Measurements from ENCODE around the gene EIF3B. TPM values are rescaled to one million over a fixed set of nuclear protein-coding genes. Genes with fewer than 3 reads are reported as not detected.
"Not testable (repeated sequence)": the region's sequence is repeated elsewhere in the genome, so short reads cannot be mapped to it uniquely, and the experiment has no call there.

The EIF3B gene
- total RNA-seq, 2 experiments from 2014 or later, result 181 to 225 TPM

DNA sequence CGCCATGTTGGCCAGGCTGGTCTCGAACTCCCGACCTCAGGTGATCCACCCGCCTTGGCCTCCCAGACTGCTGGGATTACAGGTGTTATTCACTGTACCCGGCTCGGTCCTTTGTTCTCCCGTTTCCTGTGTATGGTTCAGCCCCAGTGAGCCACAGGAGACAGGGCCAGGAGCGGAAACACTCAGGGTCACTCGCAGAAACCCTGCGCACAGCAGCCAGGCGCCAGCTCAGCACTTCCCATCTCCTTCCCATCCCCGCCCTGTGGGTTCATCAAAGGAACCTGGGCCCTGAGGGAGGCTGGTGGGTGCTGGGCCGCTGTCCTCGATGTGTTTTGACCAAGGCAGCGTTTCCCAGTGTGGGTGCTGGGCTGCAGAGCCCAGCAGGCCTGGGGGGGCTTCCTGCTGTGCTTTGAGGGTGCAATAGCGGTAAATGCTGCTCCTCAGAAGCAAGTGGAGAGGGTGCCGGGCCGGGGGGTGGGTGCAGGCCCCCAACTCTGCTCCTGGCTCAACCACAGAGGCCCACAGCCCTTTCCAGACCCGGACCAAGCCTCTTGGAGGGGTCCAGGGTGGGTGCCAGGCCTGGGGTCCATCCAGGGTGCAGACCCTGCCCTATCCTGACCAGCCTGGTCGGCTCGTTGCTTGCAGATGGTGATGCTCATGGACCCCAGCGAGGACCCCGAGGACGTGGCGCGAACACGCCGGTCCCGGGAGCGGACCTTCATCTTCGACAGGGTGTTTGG lies 33.4 kb downstream of the EIF3B start:
- TF ChIP-seq, protein P1, sequence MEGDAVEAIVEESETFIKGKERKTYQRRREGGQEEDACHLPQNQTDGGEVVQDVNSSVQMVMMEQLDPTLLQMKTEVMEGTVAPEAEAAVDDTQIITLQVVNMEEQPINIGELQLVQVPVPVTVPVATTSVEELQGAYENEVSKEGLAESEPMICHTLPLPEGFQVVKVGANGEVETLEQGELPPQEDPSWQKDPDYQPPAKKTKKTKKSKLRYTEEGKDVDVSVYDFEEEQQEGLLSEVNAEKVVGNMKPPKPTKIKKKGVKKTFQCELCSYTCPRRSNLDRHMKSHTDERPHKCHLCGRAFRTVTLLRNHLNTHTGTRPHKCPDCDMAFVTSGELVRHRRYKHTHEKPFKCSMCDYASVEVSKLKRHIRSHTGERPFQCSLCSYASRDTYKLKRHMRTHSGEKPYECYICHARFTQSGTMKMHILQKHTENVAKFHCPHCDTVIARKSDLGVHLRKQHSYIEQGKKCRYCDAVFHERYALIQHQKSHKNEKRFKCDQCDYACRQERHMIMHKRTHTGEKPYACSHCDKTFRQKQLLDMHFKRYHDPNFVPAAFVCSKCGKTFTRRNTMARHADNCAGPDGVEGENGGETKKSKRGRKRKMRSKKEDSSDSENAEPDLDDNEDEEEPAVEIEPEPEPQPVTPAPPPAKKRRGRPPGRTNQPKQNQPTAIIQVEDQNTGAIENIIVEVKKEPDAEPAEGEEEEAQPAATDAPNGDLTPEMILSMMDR (conservative IDR thresholded peaks at IDR 0.05; ENCODE audit: low read length), result no peak
- no peak for TF ChIP-seq EZH2phosphoT487 (IDR thresholded peaks at IDR 0.05; ENCODE audit: borderline replicate concordance, low read depth, low read length)
- ChIA-PET POLR2A (interaction anchor here (0.6 kb wide), 2 partner anchors 24 to 38 kb away, joined by 3 read pairs; no protein-coding TSS in a partner anchor), CTCF (ENCODE audit: unreplicated experiment) (no interaction called here)
- Histone ChIP-seq H3K4me1 (ENCODE audit: insufficient read depth, low read length, poor library complexity, severe bottlenecking) (no peaks in the 10 kb centered on the region), H3K9me3 (ENCODE audit: low read length) (no peaks in the 10 kb centered on the region), H3K27ac (ENCODE audit: low read depth, low read length, poor library complexity, severe bottlenecking) (no peak overlapping the region), H2AFZ (ENCODE audit: low read length) (no peak overlapping the region), H3K9me2 (ENCODE audit: insufficient read depth, low read length) (no peaks in the 10 kb centered on the region), H3K4me2 (ENCODE audit: low read length) (no peak overlapping the region), H3K4me3 (ENCODE audit: low read depth, low read length, poor library complexity, severe bottlenecking) (no peak overlapping the region), H3K36me3 (ENCODE audit: insufficient read depth, low read length) (peaks cover 26% of the 10 kb centered on the region; the same call in 1 of the 2 replicates), H3K79me2 (ENCODE audit: insufficient read depth, low read depth, low read length) (no peaks in the 10 kb centered on the region), H4K20me1 (ENCODE audit: insufficient read depth, low read length) (no peaks in the 10 kb centered on the region)
- no TSS peak for BruUV-seq (replicated peaks)
- intact Hi-C loops (cut with micrococcal nuclease; ENCODE audit: unreplicated experiment), result no loop called here
- DNase-seq (ENCODE audit: low spot score), result no peak

DNA sequence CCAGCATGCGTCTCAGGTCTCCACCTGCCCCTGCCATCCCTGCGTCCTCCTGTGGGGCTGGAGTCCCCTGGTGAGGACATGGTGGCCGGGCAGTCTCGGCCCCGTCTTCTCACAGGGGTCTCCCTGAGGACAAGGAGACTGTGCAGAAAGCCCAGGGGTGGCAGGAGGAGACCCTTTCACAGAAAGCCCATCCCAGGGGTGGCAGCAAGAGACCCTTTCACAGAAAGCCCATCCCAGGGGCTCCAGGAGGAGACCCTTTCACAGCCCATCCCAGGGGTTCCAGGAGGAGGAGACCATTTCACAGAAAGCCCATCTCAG lies 34.0 kb downstream of the EIF3B start:
- DNase-seq (ENCODE audit: low spot score), result no peak
- Histone ChIP-seq H3K4me3 (ENCODE audit: low read depth, low read length, poor library complexity, severe bottlenecking) (no peak overlapping the region), H2AFZ (ENCODE audit: low read length) (no peak overlapping the region), H3K9me2 (ENCODE audit: insufficient read depth, low read length) (no peaks in the 10 kb centered on the region), H3K36me3 (ENCODE audit: insufficient read depth, low read length) (peaks cover 23% of the 10 kb centered on the region; the same call in 1 of the 2 replicates), H4K20me1 (ENCODE audit: insufficient read depth, low read length) (no peaks in the 10 kb centered on the region), H3K79me2 (ENCODE audit: insufficient read depth, low read depth, low read length) (no peaks in the 10 kb centered on the region), H3K4me1 (ENCODE audit: insufficient read depth, low read length, poor library complexity, severe bottlenecking) (no peaks in the 10 kb centered on the region), H3K27ac (ENCODE audit: low read depth, low read length, poor library complexity, severe bottlenecking) (no peak overlapping the region), H3K9me3 (ENCODE audit: low read length) (no peaks in the 10 kb centered on the region), H3K4me2 (ENCODE audit: low read length) (no peak overlapping the region)
- intact Hi-C loops (cut with micrococcal nuclease; ENCODE audit: unreplicated experiment), result no loop called here
- no peak for TF ChIP-seq EZH2phosphoT487 (IDR thresholded peaks at IDR 0.05; ENCODE audit: borderline replicate concordance, low read depth, low read length)
- TF ChIP-seq, protein P1 (conservative IDR thresholded peaks at IDR 0.05; ENCODE audit: low read length), result no peak
- CTCF ChIA-PET (ENCODE audit: unreplicated experiment), result no interaction called here
- no TSS peak for BruUV-seq (replicated peaks)
- POLR2A ChIA-PET, result no interaction called here

GRCh38 chr7:2390020-2390816 lies 35.6 kb downstream of the EIF3B start:
- H3K9me3 ChIP-seq (ENCODE audit: low read length); H3K4me1 ChIP-seq (ENCODE audit: insufficient read depth, low read length, poor library complexity, severe bottlenecking); CTCF ChIA-PET (ENCODE audit: unreplicated experiment); H4K20me1 ChIP-seq (ENCODE audit: insufficient read depth, low read length); H3K27ac ChIP-seq (ENCODE audit: low read depth, low read length, poor library complexity, severe bottlenecking); BruUV-seq (replicated peaks); H3K4me3 ChIP-seq (ENCODE audit: low read depth, low read length, poor library complexity, severe bottlenecking); POLR2A ChIA-PET; H3K4me2 ChIP-seq (ENCODE audit: low read length); H2AFZ ChIP-seq (ENCODE audit: low read length); H3K9me2 ChIP-seq (ENCODE audit: insufficient read depth, low read length); DNase-seq (ENCODE audit: low spot score); H3K79me2 ChIP-seq (ENCODE audit: insufficient read depth, low read depth, low read length): not testable (repeated sequence)
- intact Hi-C loops (cut with micrococcal nuclease; ENCODE audit: unreplicated experiment), result loop anchor here (5.0 kb wide), 1 partner anchor 77 kb away; no protein-coding TSS in a partner anchor
- H3K36me3 ChIP-seq (ENCODE audit: insufficient read depth, low read length), result peaks cover 15% of the 10 kb centered on the region; the same call in 1 of the 2 replicates

All from OCI-LY7 (cell line).